ENCODE measurements around the gene HDAC11. TPM values are rescaled to one million over a fixed set of nuclear protein-coding genes. Genes with fewer than 3 reads are reported as not detected.
"Not testable (repeated sequence)": the region's sequence is repeated elsewhere in the genome, so short reads cannot be mapped to it uniquely, and the experiment has no call there.

The HDAC11 gene
- total and polyA plus RNA-seq, 5 donors from 2014 or later = 2.1 to 8.8 (median 3.3) TPM

DNA sequence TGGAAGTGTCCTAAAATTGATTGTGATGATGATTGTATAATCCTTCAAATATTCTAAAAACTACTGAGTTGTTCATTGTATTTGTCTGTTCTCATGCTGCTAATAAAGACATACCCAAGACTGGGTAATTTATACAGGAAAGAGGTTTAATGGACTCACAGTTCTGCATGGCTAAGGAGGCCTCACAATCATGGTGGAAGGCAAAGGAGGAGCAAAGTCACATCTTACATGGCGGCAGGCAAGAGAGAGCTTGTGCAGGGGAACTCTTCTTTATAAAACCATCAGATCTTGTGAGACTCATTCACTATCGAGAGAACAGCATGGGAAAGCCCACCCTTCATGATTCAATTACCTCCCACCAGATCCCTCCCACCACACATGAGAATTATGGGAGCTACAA lies 41.6 kb downstream of the HDAC11 start:
- not testable (repeated sequence) for H3K27ac ChIP-seq (ENCODE audit: insufficient read depth, low read length, poor library complexity, severe bottlenecking); H3K4me3 Mint-ChIP-seq; H3K27me3 ChIP-seq (ENCODE audit: control insufficient read depth, insufficient read depth, low read length); H3K27ac Mint-ChIP-seq; H3K4me1 ChIP-seq (ENCODE audit: control insufficient read depth, insufficient read depth, low read length, poor library complexity, severe bottlenecking); ATAC-seq (ENCODE audit: low read depth in 2 of 2); H3K4me1 Mint-ChIP-seq; H3K36me3 ChIP-seq (ENCODE audit: control insufficient read depth, insufficient read depth, low read length); H3K27me3 Mint-ChIP-seq; H3K36me3 Mint-ChIP-seq; H3K4me3 ChIP-seq (ENCODE audit: low read depth, low read length); DNase-seq; H3K9me3 ChIP-seq (ENCODE audit: control insufficient read depth in 2 of 2, low read length in 2 of 2)
- peaks cover 0 to 14% (median 2%) of the 10 kb centered on the region in 7 donors for H3K9me3 Mint-ChIP-seq

DNA sequence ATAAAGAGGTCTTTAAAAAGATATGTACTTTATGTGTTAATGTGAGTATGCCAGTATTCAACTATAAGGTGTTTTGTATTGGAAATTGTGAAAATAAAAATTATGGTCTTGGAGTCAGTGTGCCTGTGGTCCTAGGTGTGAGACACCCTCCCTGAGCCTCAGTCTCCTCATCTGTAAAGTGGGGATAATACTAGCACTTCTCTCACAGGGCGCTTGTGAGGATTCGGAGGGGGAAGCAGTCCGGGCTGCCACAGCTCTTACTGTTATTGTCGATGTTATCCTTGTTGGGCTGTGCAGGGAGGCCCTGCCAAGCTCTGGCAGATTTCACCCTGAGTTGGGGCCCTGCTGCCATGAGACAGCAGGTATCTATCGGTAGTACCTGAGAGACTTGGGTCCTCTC lies 42.1 kb downstream of the HDAC11 start:
- Histone ChIP-seq H3K4me3 (ENCODE audit: low read depth, low read length) (no peak overlapping the region), H3K9me3 (ENCODE audit: control insufficient read depth in 2 of 2, low read length in 2 of 2) (no peaks in the 10 kb centered on the region), H3K36me3 (ENCODE audit: control insufficient read depth, insufficient read depth, low read length) (no peaks in the 10 kb centered on the region), H3K27ac (ENCODE audit: insufficient read depth, low read length, poor library complexity, severe bottlenecking) (no peak overlapping the region), H3K4me1 (ENCODE audit: control insufficient read depth, insufficient read depth, low read length, poor library complexity, severe bottlenecking) (no peaks in the 10 kb centered on the region), H3K27me3 (ENCODE audit: control insufficient read depth, insufficient read depth, low read length) (no peaks in the 10 kb centered on the region)
- ATAC-seq (ENCODE audit: low read depth in 2 of 2) = no peak
- peaks cover 0 to 14% (median 2%) of the 10 kb centered on the region in 7 donors for H3K9me3 Mint-ChIP-seq
- H3K36me3 Mint-ChIP-seq = no peaks in the 10 kb centered on the region
- DNase-seq = no peak
- H3K27me3 Mint-ChIP-seq = peaks cover 9% of the 10 kb centered on the region
- no peak overlapping the region for H3K4me3 Mint-ChIP-seq
- no peak overlapping the region for H3K27ac Mint-ChIP-seq
- no peaks in the 10 kb centered on the region for H3K4me1 Mint-ChIP-seq

DNA sequence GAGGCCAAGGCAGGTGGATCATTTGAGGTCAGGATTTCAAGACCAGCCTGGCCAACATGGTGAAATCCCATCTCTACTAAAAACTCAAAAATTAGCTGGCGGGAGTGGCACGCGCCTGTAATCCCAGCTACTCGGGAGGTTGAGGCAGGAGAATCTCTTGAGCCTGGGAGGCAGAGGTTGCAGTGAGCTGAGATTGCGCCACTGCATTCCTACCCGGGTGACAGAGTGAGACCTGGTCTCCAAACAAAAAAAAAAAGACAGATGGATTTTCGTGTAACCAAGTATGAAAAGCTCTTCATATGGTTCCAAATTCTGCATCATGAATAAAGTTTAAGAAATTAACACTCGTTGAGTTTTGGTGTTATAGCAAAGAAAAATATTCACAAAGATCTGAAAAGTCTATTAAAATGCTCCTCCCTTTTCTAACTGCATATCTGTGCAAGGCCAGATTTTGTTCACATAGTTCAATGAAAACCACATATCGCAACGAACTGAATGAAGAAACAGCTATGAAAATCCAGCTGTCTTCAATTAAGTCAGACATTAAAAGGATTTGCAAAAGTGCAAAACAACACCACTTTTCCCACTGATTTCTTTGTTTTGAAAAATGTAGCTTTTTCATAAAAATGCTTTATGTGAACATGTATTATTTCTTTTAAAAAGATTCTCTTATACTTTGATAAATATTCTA lies 45.0 kb downstream of the HDAC11 start:
- DNase-seq (no peak), ATAC-seq (ENCODE audit: low read depth in 2 of 2) (no peak)

DNA sequence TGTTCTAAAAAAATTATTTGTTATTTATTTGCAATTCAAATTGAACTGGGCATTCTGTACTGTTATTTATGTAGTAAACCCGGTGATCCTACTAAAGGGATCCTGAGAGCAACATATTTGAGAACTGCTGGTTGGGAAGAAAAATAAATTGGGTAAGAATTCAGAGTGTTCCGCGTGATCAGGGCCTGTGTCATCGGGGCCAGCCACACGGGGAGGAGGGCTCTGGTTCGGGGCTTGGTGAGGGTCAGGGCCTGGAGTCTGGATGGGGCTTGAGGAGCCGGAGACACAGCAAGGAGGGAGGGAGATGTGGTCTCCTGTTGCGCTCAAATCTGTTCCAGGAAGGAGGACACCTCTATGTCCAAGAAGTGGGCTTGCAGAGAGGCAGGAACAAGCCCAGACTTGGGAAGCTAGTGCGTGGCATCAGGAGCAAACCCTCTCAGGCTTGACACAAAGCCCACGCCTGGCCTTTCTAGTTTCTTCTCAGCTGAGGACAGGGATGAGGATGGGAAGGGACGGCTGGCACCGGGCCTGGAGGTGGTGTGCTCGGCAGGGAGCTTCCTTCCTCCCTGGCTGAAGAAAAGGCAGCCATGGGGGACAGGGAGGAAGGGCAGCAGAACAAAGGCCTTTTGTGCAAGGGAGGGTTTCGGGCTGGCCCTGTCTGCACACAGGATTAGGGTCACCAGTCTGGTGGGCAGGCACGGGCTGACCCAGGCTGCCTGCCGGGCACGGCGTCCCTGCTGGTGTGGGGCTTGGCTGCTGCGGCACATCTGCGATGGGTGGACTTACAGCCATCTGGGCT lies 45.9 kb downstream of the HDAC11 start:
- Histone ChIP-seq H3K27me3 (ENCODE audit: control insufficient read depth, insufficient read depth, low read length) (no peaks in the 10 kb centered on the region), H3K4me1 (ENCODE audit: control insufficient read depth, insufficient read depth, low read length, poor library complexity, severe bottlenecking) (no peaks in the 10 kb centered on the region), H3K36me3 (ENCODE audit: control insufficient read depth, insufficient read depth, low read length) (no peaks in the 10 kb centered on the region), H3K9me3 (ENCODE audit: control insufficient read depth in 2 of 2, low read length in 2 of 2) (no peaks in the 10 kb centered on the region), H3K4me3 (ENCODE audit: low read depth, low read length) (no peak overlapping the region), H3K27ac (ENCODE audit: insufficient read depth, low read length, poor library complexity, severe bottlenecking) (no peak overlapping the region)
- H3K27me3 Mint-ChIP-seq = peaks cover 5% of the 10 kb centered on the region
- peaks cover 0 to 4% (median 0%) of the 10 kb centered on the region in 4 donors for H3K4me1 Mint-ChIP-seq
- H3K4me3 Mint-ChIP-seq = no peak overlapping the region
- DNase-seq (no peak), ATAC-seq (ENCODE audit: low read depth in 2 of 2) (no peak)
- H3K27ac Mint-ChIP-seq = no peak overlapping the region
- H3K36me3 Mint-ChIP-seq = no peaks in the 10 kb centered on the region
- H3K9me3 Mint-ChIP-seq = peaks cover 0 to 14% (median 1%) of the 10 kb centered on the region in 7 donors

More for the DNA sequence above, 45.0 kb downstream of the HDAC11 start:
- peaks cover 5% of the 10 kb centered on the region for H3K27me3 Mint-ChIP-seq
- no peaks in the 10 kb centered on the region for H3K4me1 Mint-ChIP-seq
- H3K9me3 Mint-ChIP-seq = peaks cover 0 to 14% (median 1%) of the 10 kb centered on the region in 7 donors
- Histone ChIP-seq H3K4me3 (ENCODE audit: low read depth, low read length) (no peak overlapping the region), H3K9me3 (ENCODE audit: control insufficient read depth in 2 of 2, low read length in 2 of 2) (no peaks in the 10 kb centered on the region), H3K27ac (ENCODE audit: insufficient read depth, low read length, poor library complexity, severe bottlenecking) (no peak overlapping the region), H3K27me3 (ENCODE audit: control insufficient read depth, insufficient read depth, low read length) (no peaks in the 10 kb centered on the region), H3K36me3 (ENCODE audit: control insufficient read depth, insufficient read depth, low read length) (no peaks in the 10 kb centered on the region), H3K4me1 (ENCODE audit: control insufficient read depth, insufficient read depth, low read length, poor library complexity, severe bottlenecking) (no peaks in the 10 kb centered on the region)
- H3K4me3 Mint-ChIP-seq = no peak overlapping the region
- H3K36me3 Mint-ChIP-seq = no peaks in the 10 kb centered on the region
- H3K27ac Mint-ChIP-seq = no peak overlapping the region

DNA sequence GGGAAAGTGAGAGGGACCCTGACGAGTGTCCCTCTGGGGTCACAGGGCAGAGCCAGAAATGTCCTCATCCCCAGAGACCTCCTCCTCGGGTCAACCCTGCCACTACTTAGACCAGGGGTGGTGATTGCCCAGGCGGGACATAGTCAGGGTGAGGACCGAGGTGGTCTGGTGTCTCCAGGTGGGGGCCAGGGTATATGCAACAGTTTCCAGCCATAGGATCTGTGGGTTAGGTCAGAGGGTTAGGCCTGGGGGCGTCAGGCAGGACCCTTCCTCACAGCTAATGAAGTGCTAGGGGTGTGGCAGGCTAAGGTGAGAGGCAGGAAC lies 46.5 kb downstream of the HDAC11 start:
- no peak overlapping the region for H3K27ac Mint-ChIP-seq
- H3K4me3 ChIP-seq (ENCODE audit: low read depth, low read length) = no peak overlapping the region
- no peaks in the 10 kb centered on the region for H3K27me3 ChIP-seq (ENCODE audit: control insufficient read depth, insufficient read depth, low read length)
- no peak for DNase-seq
- no peak overlapping the region for H3K27ac ChIP-seq (ENCODE audit: insufficient read depth, low read length, poor library complexity, severe bottlenecking)
- peaks cover 0 to 6% (median 0%) of the 10 kb centered on the region in 4 donors for H3K4me1 Mint-ChIP-seq
- no peaks in the 10 kb centered on the region for H3K36me3 ChIP-seq (ENCODE audit: control insufficient read depth, insufficient read depth, low read length)
- H3K4me1 ChIP-seq (ENCODE audit: control insufficient read depth, insufficient read depth, low read length, poor library complexity, severe bottlenecking) = no peaks in the 10 kb centered on the region
- H3K36me3 Mint-ChIP-seq = no peaks in the 10 kb centered on the region
- H3K9me3 ChIP-seq (ENCODE audit: control insufficient read depth in 2 of 2, low read length in 2 of 2) = no peaks in the 10 kb centered on the region
- H3K27me3 Mint-ChIP-seq = peaks cover 5% of the 10 kb centered on the region
- peaks cover 0 to 10% (median 1%) of the 10 kb centered on the region in 7 donors for H3K9me3 Mint-ChIP-seq
- no peak overlapping the region for H3K4me3 Mint-ChIP-seq
- no peak for ATAC-seq (ENCODE audit: low read depth in 2 of 2)

DNA sequence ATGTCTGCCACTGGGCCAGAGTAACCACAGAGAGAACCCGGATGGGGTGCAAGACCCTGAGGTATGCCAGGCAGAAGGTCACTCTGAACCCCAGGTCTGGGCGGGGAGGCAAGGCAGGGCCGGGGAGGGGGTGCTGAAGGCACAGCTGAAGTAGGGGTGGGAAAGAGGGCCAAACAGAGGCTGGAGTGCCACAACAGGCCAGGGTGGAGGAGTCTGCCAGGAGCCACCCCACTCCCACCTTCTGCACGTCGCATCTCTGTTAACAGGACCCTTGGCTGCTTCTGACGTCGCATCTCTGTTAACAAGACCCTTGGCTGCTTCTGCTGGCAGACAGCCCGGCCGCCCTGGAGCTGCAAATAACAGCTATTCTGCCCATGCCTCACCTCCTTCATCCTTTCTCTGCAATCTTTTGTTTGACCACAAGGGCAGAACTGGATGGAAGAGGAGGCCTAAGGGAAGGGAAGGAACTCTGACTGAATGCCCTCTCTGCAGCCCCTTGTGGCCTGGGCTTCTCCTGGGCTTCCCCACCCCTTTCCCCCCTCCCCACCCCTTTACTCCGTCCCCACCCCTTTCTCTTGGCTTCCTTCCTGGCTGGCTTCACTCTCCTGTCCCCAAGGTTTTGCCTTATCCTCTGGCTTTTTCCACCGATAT lies 48.2 kb downstream of the HDAC11 start:
- Mint-ChIP-seq H3K27ac (no peak overlapping the region), H3K4me3 (no peak overlapping the region), H3K4me1 (peaks cover 0 to 6% (median 0%) of the 10 kb centered on the region in 4 donors), H3K36me3 (no peaks in the 10 kb centered on the region), H3K9me3 (peaks cover 0 to 2% (median 0%) of the 10 kb centered on the region in 7 donors), H3K27me3 (no peaks in the 10 kb centered on the region)
- no peaks in the 10 kb centered on the region for H3K9me3 ChIP-seq (ENCODE audit: control insufficient read depth in 2 of 2, low read length in 2 of 2)
- no peak overlapping the region for H3K4me3 ChIP-seq (ENCODE audit: low read depth, low read length)
- H3K4me1 ChIP-seq (ENCODE audit: control insufficient read depth, insufficient read depth, low read length, poor library complexity, severe bottlenecking) = no peaks in the 10 kb centered on the region
- H3K36me3 ChIP-seq (ENCODE audit: control insufficient read depth, insufficient read depth, low read length) = no peaks in the 10 kb centered on the region
- no peak overlapping the region for H3K27ac ChIP-seq (ENCODE audit: insufficient read depth, low read length, poor library complexity, severe bottlenecking)
- H3K27me3 ChIP-seq (ENCODE audit: control insufficient read depth, insufficient read depth, low read length) = no peaks in the 10 kb centered on the region
- ATAC-seq (ENCODE audit: low read depth in 2 of 2) = no peak
- no peak for DNase-seq

DNA sequence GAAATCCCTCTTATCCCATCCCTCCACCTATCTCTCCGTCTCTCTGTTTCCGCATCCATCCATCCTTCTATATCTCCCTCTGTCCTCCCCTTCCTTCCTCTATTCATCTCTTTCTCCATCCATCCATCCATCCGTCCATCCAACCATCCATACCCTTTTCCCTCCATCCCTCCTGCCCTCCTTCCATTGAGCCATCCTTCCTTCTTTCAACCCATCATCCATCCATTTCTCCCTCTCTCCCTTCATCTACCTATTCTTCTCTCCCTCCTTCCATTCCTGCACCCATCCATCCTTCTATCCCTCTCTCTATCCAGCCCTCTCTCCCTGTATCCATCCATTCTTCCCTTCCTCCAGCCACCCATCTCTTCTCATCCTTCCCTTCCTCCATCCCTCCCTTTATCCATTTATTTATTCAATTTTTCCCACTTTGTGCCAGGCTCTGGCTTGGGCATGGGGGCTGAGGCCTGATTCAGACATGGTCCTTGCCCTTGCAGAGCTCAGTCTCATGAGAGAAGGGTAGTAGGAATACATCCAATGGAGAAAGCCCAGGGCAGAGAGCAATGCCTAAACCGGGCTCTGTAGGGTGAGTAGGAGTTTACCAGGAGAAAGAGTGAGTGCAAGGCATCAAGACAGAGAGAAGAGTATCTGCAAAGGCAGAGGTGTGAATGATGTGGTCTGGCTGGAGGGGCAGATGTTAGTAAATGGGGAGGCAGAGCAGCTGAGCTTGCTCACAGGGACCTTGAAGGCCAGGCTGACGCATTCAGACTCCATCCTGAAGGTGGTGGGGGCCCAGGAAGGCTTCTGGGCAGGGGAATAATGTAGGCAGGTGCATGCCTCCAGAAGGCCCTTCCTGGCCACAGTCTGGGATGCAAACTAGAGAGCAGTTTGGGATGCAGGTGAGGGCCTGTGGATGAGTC lies 49.3 kb downstream of the HDAC11 start:
- H3K27me3 ChIP-seq (ENCODE audit: control insufficient read depth, insufficient read depth, low read length) = no peaks in the 10 kb centered on the region
- Mint-ChIP-seq H3K4me1 (peaks cover 0 to 6% (median 0%) of the 10 kb centered on the region in 4 donors), H3K27ac (no peak overlapping the region), H3K4me3 (no peak overlapping the region), H3K27me3 (no peaks in the 10 kb centered on the region), H3K36me3 (no peaks in the 10 kb centered on the region), H3K9me3 (peaks cover 0 to 2% (median 0%) of the 10 kb centered on the region in 7 donors)
- no peak overlapping the region for H3K27ac ChIP-seq (ENCODE audit: insufficient read depth, low read length, poor library complexity, severe bottlenecking)
- ATAC-seq (ENCODE audit: low read depth in 2 of 2) = no peak
- no peaks in the 10 kb centered on the region for H3K36me3 ChIP-seq (ENCODE audit: control insufficient read depth, insufficient read depth, low read length)
- no peak overlapping the region for H3K4me3 ChIP-seq (ENCODE audit: low read depth, low read length)
- no peak for DNase-seq
- H3K4me1 ChIP-seq (ENCODE audit: control insufficient read depth, insufficient read depth, low read length, poor library complexity, severe bottlenecking) = no peaks in the 10 kb centered on the region
- H3K9me3 ChIP-seq (ENCODE audit: control insufficient read depth in 2 of 2, low read length in 2 of 2) = no peaks in the 10 kb centered on the region

Data from CD4-positive, CD25-positive, alpha-beta regulatory T cell (primary cell).